HG03457 (cell line): Measurements from ENCODE around the gene RIPK1.
A peak's percentile ranks its signal among the peaks of the same experiment; 100 is the strongest.
"Not testable (repeated sequence)": the region's sequence is repeated elsewhere in the genome, so short reads cannot be mapped to it uniquely, and the experiment has no call there.

Experiments
- ATAC-seq: cut with Tn5 transposase; IDR thresholded peaks from one replicate; pipeline ENCODE4 v1.9.1; 2021; ENCODE audit warnings: moderate number of reproducible peaks; ENCODE audit not compliant: unreplicated experiment

Gene RIPK1

DNA sequence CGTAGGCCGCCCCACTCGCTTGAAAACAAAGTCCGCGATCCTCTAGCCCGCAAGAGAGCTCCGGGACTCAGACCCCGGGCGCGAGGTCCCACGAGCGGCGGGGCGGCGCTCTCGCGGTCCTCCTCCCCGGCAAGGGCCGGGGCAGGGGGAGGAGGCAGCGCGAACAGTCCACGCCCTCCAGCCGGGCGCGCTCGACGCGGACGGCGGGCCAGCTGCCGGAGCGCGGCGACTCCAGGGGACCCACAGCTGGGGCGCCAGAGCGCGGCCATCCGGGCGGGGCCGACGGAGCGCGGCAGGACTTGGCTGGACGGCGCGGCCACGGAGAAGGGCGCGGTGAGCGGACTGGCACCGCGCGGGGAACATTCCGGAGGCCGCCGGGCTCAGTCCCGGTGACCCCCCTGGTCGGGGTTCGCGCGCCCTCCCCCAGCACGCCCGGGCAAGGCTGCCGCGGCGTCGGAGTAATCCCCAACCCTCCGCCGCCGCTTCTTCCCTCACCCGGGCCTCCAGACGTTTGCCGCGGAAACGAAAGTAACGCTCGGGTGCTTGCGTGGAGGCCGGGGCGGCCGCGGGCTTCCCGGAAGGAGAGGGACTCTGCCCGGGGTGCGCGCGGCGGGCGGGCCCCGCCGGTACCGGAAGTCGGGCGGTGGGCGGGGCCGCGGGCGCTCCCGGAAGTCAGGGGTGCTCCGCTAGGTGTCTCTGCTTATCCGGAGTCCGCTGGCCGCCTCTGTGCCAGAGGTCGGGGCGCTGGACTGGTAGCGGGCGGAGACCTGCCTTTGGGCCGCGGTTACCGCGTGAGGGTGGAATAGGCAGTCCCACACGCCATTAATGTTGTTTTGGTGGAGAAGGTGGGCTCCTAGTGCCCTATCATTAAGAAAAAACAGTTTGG lies at the start of gene RIPK1:
TSS of gene RIPK1 (plus strand) at position 166 of the 886 bp plus-strand sequence. CDS start 8,330 bp downstream, outside the sequence.
- ATAC-seq, result peak; percentile 66

DNA sequence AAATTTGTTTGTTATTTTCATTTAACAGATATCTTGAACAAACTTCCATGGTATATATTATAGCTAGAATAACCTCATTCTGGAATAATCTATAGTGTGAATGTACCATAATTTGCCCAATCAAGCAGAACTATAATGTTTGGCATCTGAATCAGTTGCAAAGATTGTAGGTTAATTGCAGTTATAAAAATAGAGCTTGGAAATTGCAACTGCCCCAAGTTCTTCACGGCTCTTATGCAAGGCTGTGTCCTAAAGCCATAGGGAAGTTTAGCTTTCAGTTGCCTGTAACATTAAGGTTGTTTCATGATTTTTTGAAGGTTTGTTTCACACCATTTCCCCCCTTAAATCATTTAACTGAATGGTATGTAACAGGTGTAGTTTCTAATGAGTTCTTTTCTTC lies 49.2 kb upstream of the RIPK1 start:
- ATAC-seq, result no peak

DNA sequence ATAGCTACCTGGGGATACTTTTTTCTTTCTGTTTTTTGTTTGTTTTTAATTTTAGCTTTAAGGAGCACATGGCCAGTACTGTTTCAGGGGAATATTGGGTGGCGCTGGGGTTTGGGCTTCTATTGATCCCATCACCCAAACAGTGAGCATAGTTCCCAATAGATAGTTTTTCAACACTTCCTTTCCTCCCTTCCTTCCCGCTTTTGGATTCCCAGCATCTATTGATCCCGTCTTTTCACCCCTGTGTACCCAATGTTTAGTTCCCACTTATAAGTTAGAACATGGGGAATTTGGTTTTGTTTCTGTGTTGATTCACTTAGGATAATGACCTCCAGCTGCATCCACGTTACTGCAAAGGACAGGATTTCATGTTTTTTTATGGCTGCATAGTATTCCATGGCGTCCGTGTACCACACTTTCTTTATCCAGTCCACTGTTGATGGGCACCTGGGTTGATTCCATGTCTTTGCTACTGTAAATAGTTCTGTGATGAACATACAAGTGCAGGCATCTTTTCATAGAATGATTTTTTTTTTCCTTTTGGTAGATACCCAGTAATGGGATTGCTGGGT lies 48.5 kb upstream of the RIPK1 start:
- no peak for ATAC-seq

DNA sequence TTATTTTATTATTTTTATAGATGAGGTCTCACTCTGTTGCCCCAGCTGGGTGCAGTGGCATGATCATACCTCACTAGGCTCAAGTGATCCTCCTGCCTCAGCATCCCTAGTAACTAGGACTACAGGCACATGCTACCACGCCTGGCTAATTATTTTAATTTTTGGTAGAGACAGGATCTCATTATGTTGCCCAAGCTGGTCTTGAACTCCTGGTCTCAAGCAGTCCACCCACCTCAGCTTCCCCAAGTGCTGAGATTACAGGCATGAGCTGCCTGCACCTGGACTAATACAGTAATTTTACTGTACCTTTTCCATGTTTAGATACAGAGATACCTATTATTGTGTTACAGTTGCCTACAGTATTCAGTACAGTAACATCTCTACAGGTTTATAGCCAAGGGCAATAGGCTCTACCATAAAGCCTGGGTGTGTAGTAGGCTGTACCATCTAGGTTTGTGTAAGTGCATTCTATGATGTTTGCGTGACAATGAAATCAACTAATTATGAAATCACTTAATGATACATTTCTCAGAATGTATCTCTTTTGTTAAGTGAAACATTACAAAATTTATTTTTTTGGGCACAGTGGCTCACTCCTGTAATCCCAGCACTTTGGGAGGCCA lies 47.2 kb upstream of the RIPK1 start:
- ATAC-seq, result not testable (repeated sequence)

DNA sequence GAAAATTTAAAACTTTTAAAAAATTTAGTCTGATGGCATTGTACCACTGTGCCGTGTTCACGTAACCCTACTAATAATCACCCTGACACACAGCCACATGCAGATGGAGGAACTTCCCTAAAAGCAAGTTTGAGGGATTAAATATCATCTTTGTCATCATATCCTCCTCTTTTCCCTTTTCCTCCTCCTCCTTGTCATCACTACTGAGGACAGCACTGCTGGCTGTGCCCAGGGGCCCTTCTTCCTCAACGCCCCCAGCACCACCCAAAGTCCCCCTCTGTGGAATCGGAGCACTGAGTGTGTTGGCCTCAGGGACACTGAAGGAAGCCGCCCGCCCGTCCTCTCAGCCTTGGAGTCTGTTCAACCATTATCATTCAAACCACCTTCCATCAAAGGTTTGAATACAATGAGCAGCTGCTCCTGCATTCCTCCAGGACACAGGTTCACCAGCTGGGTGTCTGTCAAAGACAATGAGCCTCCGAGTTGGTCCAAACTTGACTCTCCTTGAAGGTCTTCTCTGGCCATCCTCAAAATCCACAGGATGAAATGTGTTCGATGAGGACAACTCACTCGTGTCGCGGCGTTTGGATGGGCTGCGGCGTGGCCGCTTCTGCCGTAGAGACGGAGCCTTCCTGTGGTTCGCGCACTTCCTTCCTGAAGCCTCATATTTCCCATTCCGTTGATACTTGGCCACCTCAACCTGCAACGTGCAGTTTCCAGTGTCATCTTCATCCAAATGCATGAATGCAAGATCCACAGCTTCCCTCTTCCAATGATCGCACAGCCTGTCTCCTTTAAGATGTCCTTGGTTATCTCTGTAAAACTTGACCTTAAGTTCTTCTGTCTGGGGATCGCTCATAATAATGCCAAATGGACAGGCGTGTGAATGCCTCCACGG lies 45.3 kb upstream of the RIPK1 start:
- no peak for ATAC-seq

DNA sequence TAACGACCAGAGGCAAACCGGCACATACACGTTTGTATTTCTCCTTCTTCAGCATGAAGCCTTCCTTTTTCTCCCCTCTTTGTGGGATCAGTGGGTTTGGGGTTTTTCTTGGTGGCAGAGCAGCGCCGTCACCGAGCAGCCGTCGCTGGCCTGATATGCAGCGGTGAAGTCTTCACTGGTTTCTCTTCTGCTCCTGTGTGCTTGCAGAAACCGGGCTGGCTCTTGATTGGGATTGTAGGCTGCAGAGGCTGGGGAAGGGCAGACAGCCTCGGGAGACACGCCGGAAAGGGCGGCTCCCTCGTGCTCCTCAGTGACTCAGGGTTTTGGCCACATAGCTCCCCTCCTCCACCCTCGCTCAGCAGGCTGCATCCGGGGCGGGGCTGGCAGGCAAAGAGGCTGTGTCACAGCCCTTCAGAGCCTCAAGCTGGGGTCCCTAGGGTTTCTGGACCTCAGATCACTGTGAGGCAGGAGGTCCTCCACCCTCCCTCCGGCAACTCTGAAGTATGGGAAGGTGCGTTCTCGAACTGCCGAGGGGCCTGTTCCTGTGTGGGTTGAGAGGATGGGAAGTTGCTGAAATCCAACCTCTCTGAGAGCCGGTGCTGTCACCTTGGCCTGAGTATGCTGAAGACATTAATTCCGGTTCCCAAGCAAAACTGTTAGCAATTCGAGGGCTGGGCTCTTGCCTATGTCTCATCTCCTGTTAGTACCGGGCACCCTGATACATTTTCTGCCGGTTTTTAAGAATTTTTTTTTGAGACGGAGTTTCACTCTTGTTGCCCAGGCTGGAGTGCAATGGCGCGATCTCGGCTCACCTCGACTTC lies 44.4 kb upstream of the RIPK1 start:
- ATAC-seq, result no peak

DNA sequence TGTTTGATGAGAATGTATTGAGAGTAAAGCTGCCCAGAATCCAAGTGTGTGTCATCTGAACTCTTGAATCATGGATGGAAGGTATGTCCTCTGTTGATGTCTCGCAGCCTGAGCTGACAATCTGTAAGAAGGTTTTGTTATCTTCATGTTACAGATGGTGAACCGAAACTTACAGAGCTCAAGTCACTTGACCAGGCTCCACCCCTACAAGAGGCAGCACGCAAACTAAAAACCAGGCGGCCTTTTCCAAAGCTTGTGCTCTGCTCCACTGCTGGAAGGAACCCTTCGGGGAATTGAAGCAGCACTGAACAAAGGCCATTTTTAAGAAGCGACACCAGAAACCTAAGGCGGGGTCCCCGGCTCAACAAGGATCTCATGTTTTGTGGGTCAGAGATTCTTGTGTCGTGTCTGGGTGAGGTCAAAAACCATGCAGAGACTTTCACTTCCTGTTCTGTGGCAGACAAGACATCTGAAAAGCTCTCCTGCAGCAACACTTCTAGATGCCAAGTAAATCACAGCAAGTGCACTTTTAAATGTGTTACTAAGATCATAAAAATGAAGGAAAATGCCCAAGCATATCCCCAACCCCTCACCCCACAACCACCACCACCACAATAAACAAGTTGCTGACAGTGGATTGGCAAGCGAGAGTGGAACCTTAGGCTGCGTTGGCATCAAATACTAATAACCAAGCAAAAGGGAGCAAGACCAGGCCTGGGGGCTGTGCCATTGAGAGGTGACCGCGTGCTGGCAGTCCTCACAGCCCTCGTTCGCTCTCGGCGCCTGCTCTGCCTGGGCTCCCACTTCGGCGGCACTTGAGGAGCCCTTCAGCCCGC lies 41.3 kb upstream of the RIPK1 start:
- ATAC-seq, result peak; percentile 67

DNA sequence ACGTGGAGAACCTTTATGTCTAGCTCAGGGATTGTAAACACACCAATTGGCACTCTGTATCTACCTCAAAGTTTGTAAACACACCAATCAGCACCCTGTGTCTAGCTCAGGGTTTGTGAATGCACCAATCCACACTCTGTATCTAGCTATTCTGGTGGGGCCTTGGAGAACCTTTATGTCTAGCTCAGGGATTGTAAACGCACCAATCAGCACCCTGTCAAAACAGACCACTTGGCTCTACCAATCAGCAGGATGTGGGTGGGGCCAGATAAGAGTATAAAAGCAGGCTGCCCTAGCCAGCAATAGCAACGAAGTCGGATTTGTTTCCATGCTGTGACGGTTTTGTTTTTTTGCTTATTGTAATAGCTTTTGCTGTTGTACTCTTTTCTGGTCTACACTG lies 40.1 kb upstream of the RIPK1 start:
- ATAC-seq, result not testable (repeated sequence)

DNA sequence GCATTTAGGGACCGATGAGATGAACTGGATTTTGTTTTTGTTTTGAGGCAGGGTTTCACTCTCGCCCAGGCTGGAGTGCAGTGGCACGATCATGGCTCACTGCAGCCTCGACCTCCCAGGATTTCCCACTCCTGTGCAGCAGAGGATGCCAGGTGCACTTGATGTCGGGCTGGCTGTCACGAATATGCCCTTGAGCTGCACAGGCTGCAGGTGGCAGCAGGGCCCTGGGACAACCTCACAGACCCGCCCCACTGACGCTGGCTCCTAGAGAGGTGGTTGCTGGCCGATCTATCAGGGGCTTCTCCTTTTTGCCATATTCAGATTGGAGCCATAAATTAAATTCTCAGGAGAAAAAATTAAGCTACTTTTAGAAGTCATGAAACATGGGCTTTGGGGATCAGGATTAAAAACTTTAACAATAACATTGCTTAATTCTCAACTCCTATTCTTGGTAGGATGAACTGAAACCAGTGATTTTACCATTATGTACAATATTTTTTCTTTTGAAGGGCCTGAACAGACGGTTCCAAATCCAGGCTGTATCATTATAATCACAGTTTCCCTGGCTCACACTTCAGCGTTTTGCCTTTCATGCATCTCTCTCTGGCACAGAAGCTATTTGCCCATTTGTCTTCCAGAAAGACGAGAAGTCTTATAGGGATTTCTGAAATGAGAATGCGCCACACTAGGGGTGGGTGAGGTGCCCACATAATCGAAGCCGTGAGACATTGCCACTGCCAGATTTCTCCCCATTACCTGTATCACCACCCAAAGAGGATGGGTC lies 36.2 kb upstream of the RIPK1 start:
- no peak for ATAC-seq

DNA sequence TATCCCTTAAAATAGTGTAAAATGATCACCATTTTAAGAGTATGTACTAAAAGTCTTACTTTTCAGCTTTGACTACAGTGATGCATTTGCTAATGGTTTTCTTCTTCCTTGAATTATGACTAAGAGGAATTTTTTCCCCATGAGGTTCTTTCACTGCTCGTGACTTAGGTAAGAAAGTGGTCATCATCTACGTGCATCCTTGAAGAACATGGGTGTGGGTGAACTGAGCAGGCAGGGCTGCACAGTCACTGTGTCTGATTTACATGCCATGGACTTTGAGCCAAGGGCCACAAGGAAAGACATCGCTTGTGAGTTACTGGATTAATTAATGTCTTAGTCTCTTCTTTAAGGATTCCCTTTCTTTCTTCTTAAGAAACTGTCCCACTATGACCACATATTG lies 35.3 kb upstream of the RIPK1 start:
- ATAC-seq, result no peak

DNA sequence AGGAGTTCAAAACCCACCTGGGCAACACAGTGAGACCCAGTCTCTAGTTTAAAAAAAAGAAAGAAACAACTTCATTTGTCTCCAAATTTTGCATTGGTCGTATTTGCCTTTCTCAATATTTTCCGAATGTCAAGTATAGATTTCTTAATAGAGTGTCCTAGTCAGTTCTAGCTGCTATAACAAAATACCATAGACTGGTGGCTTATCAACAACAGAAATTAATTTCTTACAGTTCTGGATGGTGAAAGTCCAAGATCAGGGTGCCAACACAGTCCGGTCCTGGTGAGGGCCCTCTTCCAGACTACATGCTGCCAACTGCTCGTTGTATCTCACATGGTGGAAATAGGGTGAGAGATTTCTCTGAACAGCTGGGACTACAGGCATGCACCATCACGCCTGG lies 34.6 kb upstream of the RIPK1 start:
- no peak for ATAC-seq

DNA sequence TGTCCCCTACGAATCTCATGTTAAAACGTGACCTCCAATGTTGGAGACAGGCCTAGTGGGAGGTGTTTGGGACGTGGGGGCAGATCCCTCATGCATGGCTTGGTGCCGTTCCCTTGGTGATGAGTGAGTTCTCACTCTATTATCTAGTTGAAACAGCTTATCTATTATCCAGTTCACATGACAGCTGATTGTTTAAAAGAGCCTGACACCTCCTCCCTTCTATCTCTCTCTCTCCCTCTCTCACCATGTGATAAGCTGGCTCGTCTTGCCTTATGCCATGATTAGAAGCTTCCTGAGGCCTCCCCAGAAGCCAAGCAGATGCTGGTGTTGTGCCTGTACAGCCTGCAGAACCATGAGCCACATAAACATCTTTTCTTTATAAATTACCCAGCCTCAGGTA lies 32.9 kb upstream of the RIPK1 start:
- no peak for ATAC-seq

DNA sequence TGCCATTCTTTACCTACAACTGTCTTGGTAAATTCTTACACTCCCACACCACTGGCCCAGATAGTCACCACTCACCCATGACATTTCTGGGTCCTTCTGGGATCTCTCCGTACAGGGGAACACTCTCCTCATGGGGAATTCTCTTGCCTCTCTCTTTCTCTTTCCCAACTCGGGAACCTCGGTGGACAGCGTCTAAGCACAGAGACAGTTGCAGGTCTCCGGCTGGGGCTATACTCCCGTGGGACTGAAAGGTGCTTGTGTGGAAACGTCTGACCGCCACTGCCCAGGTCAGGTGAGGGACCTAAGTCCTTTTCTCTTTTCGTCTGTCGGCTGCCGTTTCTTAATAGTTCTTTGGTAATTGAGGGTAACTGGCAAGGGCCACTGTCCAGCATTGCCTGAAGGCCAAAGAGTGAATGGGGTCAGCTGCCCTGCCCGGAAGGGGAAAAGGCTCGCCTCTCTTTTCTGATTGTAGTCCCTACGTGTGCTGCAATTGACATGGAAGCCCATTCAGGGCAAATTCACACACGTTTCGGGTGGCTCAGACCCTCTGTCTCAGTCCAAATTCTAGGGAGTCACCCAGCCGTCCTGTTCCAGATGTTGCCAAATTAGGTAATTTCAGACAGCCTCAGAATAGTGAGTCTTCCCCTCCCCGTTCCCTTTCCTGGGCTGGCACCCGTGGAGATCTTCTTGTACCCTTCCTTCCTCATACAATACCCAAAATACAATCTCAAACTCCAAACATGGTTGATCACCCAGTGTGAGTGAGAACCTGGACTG lies 31.2 kb upstream of the RIPK1 start:
- no peak for ATAC-seq

DNA sequence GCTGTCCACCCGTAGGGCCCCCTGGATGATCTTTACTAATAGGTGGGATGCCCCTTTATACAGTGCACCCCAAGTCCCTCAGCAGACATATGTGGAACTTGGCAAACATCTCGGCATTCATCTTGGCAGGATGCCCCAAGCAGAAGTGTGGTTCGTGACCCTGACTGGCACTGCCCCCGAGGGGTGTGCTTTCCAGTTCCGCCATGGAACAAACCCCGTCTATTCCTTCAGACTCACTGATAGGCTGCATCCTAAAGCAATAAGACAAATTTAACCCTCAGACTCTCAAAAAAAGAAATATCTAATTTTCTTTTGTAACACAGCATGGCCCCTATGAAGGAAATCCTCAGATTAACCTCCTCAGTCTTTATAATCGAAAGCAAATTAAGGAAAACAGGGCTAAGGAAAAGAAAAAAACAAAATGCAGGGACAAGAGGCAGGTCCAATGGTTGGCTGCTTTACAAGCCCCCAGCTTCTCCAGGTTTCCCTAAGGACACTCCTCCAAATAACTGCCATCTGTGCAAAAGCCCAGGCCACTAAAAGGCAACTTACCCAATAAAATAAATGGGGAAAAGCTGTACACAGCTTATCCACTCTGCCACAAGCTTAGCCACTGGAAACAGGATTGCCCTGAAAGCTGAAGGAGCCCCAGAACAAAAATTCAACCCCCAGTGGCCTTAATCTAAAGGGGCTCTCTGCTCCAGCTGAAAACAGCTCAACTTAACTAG lies 30.5 kb upstream of the RIPK1 start:
- no peak for ATAC-seq

DNA sequence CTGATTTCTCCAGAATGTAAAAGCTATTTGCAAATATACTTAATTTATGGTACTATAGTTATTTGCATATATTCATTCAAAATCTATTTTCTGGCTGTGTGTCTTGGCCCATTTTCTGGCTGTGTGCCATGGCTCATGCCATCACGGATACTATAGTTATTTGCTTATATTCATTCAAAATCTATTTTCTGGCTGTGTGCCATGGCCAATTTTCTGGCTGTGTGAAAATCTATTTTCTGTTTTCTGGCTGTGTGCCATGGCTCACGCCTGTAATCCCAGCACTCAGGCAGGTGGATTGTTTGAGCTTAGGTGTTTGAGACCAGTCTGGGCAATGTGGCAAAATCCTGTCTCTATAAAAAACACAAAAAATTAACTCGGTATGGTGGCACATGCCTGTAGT lies 28.9 kb upstream of the RIPK1 start:
- ATAC-seq, result no peak

DNA sequence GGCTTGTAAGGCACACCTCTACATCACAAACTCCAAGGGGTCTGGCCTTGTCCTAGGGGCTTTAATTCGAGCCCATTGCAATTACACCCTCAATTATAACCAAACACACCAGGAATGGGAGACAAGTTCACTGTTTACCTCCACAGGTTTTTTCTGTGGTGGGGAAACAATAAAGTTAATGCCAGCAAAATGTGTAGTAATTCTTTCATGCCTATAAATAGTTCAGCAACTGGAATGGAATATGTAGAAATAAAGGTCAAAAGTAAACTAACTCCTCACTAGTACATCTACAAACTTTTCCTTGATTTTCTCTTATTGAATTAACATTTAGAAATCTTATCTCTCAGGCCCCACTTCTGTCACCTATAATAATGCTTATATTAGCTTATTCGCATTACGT lies 27.1 kb upstream of the RIPK1 start:
- ATAC-seq, result no peak

DNA sequence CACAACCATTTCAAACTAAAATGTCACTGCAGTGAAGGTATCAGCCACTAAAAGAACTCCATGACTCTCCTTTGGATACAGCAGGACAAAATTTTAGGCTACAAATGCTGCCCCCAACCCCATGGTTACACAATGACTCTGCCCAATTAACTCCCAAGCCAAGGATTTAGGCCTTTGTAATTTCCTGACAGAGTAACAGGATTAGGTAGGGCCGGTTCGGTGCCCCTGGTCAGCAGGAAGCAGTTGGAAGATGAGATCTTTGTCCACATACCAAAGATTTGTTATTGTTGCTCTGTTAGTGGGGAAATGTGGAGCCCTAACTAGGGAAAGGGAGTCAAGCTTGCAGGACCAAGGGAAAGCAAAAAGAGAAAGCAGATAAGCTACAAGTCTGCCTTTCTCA lies 26.7 kb upstream of the RIPK1 start:
- no peak for ATAC-seq
